NCI-H2107 treated with DMSO at 0.1 percent for 48 hours (cell line): ENCODE results near the gene MAPK8IP1.

ENCODE experiments used
- DNase-seq: peaks from one replicate; lab custom pipeline; 2025; ENCODE audit not compliant: unreplicated experiment; lab: John Stamatoyannopoulos, UW

The MAPK8IP1 gene

GRCh38 chr11:45936511-45937054, 51.1 kb downstream of the MAPK8IP1 start:
- no peak for DNase-seq

- DNase-seq = no peak
Observed at GRCh38 chr11:45937916-45938315, 52.5 kb downstream of the MAPK8IP1 start.

- no peak for DNase-seq
Observed at GRCh38 chr11:45939836-45940235, 54.4 kb downstream of the MAPK8IP1 start.

GRCh38 chr11:45941285-45941684, 55.8 kb downstream of the MAPK8IP1 start:
- no peak for DNase-seq

- no peak for DNase-seq
Observed at GRCh38 chr11:45942381-45942780, 56.9 kb downstream of the MAPK8IP1 start.

GRCh38 chr11:45945397-45945999, 60.0 kb downstream of the MAPK8IP1 start:
- no peak for DNase-seq

- no peak for DNase-seq
Observed at GRCh38 chr11:45947885-45948284, 62.4 kb downstream of the MAPK8IP1 start.

- DNase-seq = no peak
Observed at GRCh38 chr11:45948356-45948755, 62.9 kb downstream of the MAPK8IP1 start.

- DNase-seq = no peak
Observed at GRCh38 chr11:45949992-45950407, 64.5 kb downstream of the MAPK8IP1 start.
